GM21786 (cell line): ENCODE data around the gene OR52B6.
"Not testable (repeated sequence)": the region's sequence is repeated elsewhere in the genome, so short reads cannot be mapped to it uniquely, and the experiment has no call there.

Experiments
- ATAC-seq: cut with Tn5 transposase; IDR thresholded peaks from one replicate; pipeline ENCODE4 v1.9.1; 2021; ENCODE audit not compliant: unreplicated experiment

The OR52B6 gene

GRCh38 chr11:5593146-5593545 lies 12.5 kb downstream of the OR52B6 start:
- ATAC-seq, result no peak

DNA sequence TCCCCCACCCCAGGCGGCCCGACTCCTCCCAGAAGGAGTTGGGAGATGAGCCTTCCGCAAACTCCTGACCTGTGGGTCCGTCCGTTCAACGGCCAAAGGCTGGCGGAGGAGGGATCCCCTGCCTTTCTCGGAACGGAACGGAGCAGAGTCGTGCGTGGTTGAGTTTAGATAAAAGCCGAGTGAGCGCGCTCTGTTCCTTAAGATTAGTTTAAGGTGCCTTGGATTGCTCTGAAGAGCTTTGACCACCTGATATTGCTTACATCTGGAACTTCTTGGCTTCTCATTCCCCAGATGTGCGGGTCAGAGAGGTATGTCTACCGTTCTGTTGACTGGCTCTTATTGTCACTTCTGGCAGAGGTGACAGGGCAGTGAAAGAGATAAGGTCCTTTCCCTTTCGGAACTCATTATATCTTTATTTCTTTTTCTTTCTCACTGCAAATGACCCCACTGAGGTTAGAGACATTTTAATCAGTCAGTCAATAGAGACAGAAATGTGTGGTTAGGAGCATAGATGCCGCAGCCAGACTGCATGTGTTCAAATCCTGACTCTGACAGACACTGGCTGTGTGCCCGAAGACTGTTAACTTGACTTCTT lies 16.0 kb downstream of the OR52B6 start, which contains the start of gene TRIM6:
TRIM6 (plus strand) TSS at position 31 of the 595 bp plus-strand sequence; CDS start at position 292, 261 bp downstream.
- ATAC-seq, result peak; percentile 34

DNA sequence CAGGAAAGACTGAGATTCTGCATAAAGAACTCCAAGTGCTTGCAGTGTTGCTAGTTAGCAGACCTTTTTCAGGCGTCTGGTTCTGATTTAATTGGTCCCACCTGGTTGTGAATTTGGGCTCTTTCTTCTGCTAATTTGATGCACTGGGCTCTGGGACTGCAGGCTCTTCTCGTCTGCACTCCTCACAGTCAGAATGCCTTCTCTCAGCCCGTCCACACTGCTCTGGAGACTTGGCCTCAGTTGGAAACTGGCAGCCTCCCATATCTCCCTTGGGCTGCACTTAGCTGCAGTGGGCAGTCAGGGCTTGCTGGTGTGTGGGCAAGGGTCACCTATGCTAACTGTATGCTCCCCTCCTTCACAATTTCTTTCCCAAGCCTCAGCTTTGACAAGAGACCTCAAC lies 17.3 kb downstream of the OR52B6 start:
- ATAC-seq, result no peak

- peak; percentile 87 for ATAC-seq
These were observed 19.7 kb downstream of the OR52B6 start for GRCh38 chr11:5600374-5600851.

GRCh38 chr11:5602791-5603190 lies 22.1 kb downstream of the OR52B6 start:
- not testable (repeated sequence) for ATAC-seq

DNA sequence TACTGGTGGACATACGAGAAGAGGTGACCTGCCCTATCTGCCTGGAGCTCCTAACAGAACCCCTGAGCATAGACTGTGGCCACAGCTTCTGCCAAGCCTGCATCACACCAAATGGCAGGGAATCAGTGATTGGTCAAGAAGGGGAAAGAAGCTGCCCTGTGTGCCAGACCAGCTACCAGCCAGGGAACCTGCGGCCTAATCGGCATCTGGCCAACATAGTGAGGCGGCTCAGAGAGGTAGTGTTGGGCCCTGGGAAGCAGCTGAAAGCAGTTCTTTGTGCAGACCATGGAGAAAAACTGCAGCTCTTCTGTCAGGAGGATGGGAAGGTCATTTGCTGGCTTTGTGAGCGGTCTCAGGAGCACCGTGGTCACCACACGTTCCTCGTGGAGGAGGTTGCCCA lies 22.6 kb downstream of the OR52B6 start:
- no peak for ATAC-seq

DNA sequence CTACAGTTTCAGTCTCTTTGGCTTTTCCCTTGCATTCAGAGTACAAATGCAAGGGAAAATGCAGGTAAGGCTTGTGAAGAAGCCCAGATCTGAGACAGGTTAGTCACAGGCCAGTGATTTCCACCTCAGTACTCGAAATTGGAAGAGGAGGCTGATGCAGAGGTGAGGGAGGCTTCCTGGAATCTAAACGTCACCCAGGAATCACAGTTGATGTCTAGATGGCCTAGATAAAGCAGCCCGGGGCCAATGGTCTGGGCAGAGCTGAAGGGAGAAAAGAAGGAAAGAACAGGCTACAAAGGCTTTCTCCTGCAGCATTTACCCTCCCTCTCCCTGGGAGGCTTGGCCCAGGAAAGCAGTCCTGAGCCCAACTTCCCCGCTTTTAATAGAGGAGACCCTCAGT lies 24.2 kb downstream of the OR52B6 start:
- ATAC-seq, result no peak

- no peak for ATAC-seq
These were observed 25.2 kb downstream of the OR52B6 start for GRCh38 chr11:5605849-5606248.

DNA sequence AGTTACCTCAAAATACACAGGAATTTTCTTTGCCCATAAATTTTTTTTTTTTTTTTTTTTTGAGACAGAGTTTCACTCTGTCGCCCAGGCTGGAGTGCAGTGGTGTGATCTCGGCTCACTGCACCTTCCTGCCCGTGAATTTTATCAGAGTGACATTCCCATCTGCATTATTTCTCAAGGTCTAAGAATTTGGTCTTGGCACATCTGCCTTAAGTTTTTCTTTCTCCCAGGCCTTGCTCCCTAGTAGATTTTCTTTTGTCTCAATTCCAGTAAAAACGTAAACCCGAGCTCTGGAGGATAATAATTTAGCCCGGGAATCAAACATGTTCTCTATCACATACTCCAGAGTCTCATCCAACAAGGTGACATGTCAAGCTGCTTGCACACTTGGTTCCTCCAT lies 28.1 kb downstream of the OR52B6 start:
- ATAC-seq, result no peak

GRCh38 chr11:5610446-5610845 lies 29.8 kb downstream of the OR52B6 start:
- ATAC-seq, result no peak

DNA sequence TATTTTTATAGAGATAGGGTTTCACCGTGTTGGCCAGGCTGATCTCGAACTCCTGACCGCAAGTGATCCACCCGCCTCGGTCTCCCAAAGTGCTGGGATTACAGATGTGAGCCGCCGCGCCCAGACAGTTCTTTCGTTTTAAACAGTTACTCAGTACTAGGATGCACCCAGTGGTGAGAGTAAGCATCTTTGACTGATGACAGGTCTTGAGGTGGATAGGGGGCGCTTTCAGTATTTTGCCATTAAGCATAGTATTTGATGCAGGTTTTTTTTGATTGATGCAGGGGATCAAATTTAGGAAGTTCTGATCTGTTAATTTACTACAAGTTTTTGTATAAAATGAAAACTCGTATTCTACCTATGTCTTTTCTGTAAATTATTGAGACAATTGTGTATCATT lies 30.9 kb downstream of the OR52B6 start:
- ATAC-seq, result no peak

GRCh38 chr11:5618807-5619206 lies 38.1 kb downstream of the OR52B6 start:
- ATAC-seq, result no peak

GRCh38 chr11:5620651-5621521 lies 40.2 kb downstream of the OR52B6 start:
- no peak for ATAC-seq

- ATAC-seq, result no peak
These were observed 40.9 kb downstream of the OR52B6 start for GRCh38 chr11:5621580-5621979.

GRCh38 chr11:5622802-5623201 lies 42.1 kb downstream of the OR52B6 start:
- no peak for ATAC-seq

- peak; percentile 95 for ATAC-seq
These were observed 44.0 kb downstream of the OR52B6 start, which contains the start of gene TRIM34 for GRCh38 chr11:5624489-5625279. TSS of gene TRIM34 (plus strand) at chr11:5625001. CDS start at chr11:5632332, 7,331 bp downstream.

DNA sequence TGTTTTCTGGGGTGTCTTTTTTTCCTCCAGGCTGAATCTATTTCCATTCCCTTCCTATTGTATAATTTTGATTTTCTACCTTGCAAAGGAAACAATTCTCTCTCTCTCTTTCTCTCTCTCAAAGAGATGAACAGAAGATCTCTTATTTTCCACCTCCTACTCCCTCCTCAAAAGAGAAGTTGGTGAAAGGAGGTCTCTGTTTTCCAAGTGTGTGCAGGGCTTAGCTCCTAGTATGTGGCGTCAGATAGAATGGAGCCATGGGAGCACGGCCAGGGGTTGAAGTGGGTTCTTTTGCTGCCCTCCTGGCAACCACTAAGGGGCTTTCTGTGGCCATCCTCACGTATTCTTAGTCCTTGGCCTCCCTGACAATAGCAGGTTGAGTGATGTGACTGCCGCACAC lies 44.6 kb downstream of the OR52B6 start:
- no peak for ATAC-seq

DNA sequence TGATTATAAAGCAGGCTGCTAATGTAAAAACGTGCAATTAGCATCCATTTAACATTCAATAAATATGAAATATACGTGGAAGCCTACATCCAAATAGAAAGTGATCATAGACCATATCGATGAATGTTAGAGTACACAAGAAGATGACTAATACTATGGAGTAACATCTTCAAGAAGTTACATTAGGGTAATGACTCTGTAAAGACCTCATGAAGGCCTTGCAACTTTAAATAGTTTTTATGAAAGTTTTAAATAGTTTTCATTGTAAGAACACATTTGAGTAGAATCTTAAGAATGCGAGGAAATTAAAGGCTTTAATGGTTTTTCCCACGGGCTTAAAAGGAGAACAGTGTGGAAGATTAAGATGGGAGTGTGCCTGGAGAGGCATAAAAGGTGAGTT lies 45.5 kb downstream of the OR52B6 start:
- no peak for ATAC-seq

DNA sequence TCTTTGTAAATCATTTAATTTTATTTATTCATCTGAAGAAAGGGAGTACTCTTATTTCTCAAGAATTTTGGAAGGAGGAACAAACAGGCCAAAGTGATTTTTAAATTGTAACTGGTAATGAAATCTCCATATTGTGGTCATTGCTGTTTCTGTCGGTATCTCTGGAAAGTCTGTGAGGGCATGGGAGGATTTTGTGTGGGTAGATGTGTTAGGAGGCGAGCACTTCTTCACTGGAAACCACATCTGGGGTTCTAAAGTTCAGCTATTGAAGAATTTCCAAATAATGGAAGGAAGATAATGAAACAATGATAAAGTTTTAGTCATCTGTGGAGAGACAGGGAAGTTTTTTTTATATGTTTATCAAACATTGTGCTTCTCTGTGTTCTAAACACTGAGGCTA lies 50.7 kb downstream of the OR52B6 start:
- peak; percentile 12 for ATAC-seq
